WI38 (cell line): ENCODE data around the gene WDR77.

ENCODE experiments used
- H3K4me3 ChIP-seq: 2 replicates; pipeline ENCODE4 v1.5.1; 2011; ENCODE audit warnings: low read depth, mild to moderate bottlenecking, control low read depth, low read length
- TF ChIP-seq, protein P1 (sequence below): IDR thresholded peaks from 2 replicates; pipeline ENCODE4 v1.5.1; 2012; ENCODE audit warnings: low read depth, mild to moderate bottlenecking, control low read depth, low read length

WDR77 gene

DNA sequence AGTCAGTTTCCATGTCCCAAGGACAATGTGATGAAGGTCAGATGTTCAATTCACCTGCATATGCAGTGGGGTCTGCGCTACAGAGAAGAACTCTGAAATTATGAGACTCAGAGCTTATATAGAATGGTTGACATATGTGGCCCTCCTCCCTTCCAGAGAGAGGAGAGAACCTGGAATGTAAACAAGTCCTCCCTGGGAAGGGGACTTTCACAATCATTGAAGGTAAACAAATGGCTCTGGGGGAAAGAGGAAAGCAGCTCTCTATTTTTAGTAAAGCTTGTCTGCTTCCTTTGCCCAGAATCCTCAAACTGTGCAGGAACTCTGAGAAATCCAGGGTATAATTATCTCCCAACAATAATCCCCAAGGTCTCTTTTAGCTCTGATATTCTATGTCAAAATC is 31.3 kb downstream of the WDR77 start:
- no peak overlapping the region for H3K4me3 ChIP-seq
- TF ChIP-seq, protein P1, sequence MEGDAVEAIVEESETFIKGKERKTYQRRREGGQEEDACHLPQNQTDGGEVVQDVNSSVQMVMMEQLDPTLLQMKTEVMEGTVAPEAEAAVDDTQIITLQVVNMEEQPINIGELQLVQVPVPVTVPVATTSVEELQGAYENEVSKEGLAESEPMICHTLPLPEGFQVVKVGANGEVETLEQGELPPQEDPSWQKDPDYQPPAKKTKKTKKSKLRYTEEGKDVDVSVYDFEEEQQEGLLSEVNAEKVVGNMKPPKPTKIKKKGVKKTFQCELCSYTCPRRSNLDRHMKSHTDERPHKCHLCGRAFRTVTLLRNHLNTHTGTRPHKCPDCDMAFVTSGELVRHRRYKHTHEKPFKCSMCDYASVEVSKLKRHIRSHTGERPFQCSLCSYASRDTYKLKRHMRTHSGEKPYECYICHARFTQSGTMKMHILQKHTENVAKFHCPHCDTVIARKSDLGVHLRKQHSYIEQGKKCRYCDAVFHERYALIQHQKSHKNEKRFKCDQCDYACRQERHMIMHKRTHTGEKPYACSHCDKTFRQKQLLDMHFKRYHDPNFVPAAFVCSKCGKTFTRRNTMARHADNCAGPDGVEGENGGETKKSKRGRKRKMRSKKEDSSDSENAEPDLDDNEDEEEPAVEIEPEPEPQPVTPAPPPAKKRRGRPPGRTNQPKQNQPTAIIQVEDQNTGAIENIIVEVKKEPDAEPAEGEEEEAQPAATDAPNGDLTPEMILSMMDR: no peak

DNA sequence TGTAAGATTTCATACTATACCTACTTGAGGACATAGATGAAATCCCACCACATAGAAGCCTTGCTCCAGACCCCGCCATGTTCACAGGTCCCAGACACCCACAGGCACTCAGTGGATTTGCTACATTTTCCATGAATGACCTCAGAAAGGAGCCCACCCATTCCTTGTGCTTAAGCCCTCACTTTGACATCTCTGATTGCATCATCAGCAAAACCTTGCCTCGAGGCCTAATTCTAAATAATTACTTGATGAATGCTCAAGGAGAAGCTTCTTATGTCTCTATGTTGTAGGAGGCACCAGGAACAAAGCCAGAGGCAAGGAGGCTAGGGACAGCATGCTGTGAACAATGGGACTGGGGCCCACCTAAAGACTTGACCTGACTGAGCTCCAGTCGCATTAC is 33.6 kb downstream of the WDR77 start:
- TF ChIP-seq, protein P1: no peak
- H3K4me3 ChIP-seq: no peak overlapping the region

DNA sequence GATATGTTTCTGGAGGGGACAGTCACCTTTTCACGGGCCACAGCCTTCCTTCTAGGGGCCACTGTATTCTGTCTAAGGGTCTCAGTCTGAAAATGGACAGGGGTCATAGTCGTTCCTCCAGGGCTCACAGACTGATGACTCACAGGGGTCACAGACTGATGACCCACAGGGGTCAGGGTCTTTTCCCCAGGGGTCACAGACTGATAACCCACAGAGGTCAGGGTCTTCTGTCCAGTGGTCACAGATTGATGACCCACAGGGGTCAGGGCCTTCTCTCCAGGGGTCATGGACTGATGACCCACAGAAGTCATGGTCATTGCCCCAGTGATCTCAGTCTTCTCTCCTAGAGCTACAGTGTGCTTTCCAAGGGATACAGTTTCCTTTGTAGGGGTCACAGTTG is 34.3 kb downstream of the WDR77 start:
- TF ChIP-seq, protein P1: no peak
- no peak overlapping the region for H3K4me3 ChIP-seq

DNA sequence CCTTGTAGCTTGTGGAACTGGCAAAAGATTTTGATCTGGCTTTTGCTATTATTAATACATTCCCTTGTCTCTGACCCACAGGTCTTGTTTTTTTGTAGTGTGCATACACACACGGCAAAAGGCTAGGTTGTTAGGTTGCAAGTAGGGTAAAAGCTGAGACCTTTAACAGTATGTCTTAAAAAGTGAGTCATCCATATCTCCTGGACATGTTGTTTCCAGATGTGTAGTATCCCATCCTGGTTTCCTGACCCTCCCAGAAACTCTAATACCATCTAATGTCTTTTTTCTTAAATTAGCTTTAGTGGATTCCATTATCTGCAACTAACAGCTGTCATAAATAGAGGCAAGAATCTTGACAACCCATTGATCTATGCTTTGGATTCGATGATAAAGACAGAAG is 36.2 kb downstream of the WDR77 start:
- no peak overlapping the region for H3K4me3 ChIP-seq
- TF ChIP-seq, protein P1: no peak

DNA sequence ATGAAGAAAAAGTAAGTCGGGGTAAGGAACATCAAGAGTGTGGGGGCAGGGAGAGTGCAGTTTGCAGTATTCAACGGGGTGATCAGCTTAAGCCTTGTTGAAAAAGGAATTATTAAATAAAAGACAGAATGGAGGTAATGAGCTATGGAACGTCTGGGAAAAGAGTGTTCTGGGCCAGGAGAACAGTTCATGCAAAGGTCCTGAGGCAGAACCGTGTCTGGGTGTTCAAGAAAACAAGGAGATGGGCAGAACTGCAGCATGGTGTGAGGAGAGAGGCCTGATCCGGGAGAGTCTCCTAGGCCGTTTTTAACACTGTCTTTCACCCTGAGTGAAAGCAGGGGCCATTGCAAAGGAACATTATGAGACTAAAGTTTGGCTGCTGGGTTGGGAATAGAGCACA is 41.8 kb downstream of the WDR77 start:
- TF ChIP-seq, protein P1: no peak
- no peak overlapping the region for H3K4me3 ChIP-seq

DNA sequence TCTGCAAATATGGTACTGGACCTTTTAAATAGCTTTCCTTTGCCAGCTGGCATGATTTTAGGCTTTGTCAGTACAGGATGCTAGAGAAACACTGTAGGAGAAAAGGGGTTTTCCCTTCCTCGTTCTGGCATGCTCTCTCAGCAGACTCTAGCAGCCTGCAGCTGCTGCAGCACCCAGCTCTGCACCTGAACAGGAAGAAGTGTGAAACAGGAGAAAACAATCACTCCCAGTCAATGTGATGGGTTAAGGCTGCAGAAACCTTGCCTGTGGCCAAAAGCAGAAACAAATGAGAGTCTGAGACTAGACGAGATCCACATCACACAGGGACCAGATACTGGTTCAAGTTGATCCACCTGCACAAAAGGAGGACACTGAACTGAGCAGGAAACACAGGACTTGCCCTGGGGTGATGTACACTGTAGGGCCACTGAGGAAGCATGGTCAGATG is 42.7 kb downstream of the WDR77 start:
- no peak overlapping the region for H3K4me3 ChIP-seq
- TF ChIP-seq, protein P1: no peak

DNA sequence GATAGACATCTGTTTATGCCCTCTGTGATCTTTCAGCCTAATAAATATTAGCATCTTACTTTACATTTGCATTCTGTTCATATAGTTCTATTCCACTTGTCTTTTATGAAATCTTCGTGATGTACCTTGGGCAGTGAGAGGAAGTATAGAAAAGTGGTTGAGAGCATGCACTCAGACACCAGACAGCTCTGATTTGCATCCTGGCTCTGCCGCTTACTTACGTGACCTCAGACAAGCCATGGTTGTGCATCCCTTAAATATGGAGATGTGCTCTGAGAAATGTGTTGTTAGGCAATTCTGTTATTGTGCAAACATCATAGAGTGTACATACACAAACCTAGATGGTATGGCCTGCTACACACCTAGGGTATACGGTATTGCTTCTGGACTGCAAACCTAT is 44.5 kb downstream of the WDR77 start:
- no peak overlapping the region for H3K4me3 ChIP-seq
- TF ChIP-seq, protein P1: no peak
